Type B pancreatic cell (in vitro differentiated cells): ENCODE results near the gene SPAG9. TPM values are rescaled to one million over a fixed set of nuclear protein-coding genes. Genes with fewer than 3 reads are reported as not detected.
A peak's percentile ranks its signal among the peaks of the same experiment; 100 is the strongest.

Experiments
- DNase-seq: peaks from one replicate; pipeline ENCODE4 v3.0.0; 2021; ENCODE audit warnings: mixed read lengths; ENCODE audit not compliant: unreplicated experiment; ENCODE audit errors: extremely low spot score
- H3K27ac Mint-ChIP-seq: 2 replicates; pipeline ENCODE4 v1.8.0; 2021; ENCODE audit warnings: mild to moderate bottlenecking, mixed read lengths
- H3K27me3 Mint-ChIP-seq: 2 replicates; pipeline ENCODE4 v1.8.0; 2021; ENCODE audit warnings: mixed read lengths
- H3K36me3 Mint-ChIP-seq: 2 replicates; pipeline ENCODE4 v1.8.0; 2021; ENCODE audit warnings: mixed read lengths
- H3K4me1 Mint-ChIP-seq: one replicate; pipeline ENCODE4 v1.8.0; 2021; ENCODE audit warnings: mixed read lengths; ENCODE audit not compliant: unreplicated experiment
- H3K4me3 Mint-ChIP-seq: 2 replicates; pipeline ENCODE4 v1.8.0; 2021; ENCODE audit warnings: mild to moderate bottlenecking, mixed read lengths
- H3K9me3 Mint-ChIP-seq: 2 replicates; pipeline ENCODE4 v1.8.0; 2021; ENCODE audit warnings: mixed read lengths
- total RNA-seq: library from RNA; stranded (reverse); gene quantifications from 2 replicates; pipeline ENCODE4 v1.2.1, GENCODE V29; 2021; ENCODE audit warnings: low replicate concordance
- TF ChIP-seq, protein P1 (sequence below): fragments of 200-600 bp; sonication (generic); conservative IDR thresholded peaks from 2 replicates; pipeline ENCODE4 v1.5.0; 2021; ENCODE audit warnings: antibody characterized with exemption, mild to moderate bottlenecking

Gene SPAG9
- total RNA-seq, 1 donor from 2014 or later = 82.9 TPM

GRCh38 chr17:51060396-51060795, 60.3 kb downstream of the SPAG9 start:
- Mint-ChIP-seq H3K27ac (no peak overlapping the region), H3K36me3 (peaks cover 7% of the 10 kb centered on the region), H3K9me3 (no peaks in the 10 kb centered on the region), H3K27me3 (no peaks in the 10 kb centered on the region), H3K4me3 (no peak overlapping the region), H3K4me1 (peaks cover 24% of the 10 kb centered on the region)
- no peak for DNase-seq
- TF ChIP-seq, protein P1, sequence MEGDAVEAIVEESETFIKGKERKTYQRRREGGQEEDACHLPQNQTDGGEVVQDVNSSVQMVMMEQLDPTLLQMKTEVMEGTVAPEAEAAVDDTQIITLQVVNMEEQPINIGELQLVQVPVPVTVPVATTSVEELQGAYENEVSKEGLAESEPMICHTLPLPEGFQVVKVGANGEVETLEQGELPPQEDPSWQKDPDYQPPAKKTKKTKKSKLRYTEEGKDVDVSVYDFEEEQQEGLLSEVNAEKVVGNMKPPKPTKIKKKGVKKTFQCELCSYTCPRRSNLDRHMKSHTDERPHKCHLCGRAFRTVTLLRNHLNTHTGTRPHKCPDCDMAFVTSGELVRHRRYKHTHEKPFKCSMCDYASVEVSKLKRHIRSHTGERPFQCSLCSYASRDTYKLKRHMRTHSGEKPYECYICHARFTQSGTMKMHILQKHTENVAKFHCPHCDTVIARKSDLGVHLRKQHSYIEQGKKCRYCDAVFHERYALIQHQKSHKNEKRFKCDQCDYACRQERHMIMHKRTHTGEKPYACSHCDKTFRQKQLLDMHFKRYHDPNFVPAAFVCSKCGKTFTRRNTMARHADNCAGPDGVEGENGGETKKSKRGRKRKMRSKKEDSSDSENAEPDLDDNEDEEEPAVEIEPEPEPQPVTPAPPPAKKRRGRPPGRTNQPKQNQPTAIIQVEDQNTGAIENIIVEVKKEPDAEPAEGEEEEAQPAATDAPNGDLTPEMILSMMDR = no peak

DNA sequence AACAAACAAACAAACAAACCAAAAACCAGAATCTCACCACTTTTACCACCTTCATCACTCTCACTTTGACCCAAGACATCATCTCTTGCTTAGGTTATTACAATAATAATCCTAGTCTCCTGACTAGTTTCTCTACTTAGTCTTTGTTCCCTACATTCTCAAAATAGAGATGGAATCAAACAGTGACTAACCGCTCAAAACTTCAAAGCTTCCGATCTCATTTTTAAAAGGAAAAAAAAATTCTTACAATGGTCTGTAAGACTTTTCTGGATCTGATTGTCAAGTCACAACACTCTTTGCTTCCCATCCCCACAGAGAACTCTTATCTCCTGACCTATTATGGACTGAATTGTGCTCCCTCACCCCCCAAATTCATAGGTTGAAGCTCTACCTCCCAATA, 60.9 kb downstream of the SPAG9 start:
- no peak for DNase-seq
- no peaks in the 10 kb centered on the region for H3K9me3 Mint-ChIP-seq
- H3K36me3 Mint-ChIP-seq = peaks cover 7% of the 10 kb centered on the region
- no peak overlapping the region for H3K4me3 Mint-ChIP-seq
- H3K27ac Mint-ChIP-seq = peak overlapping the region; percentile 42
- H3K27me3 Mint-ChIP-seq = no peaks in the 10 kb centered on the region
- peaks cover 24% of the 10 kb centered on the region for H3K4me1 Mint-ChIP-seq
- TF ChIP-seq, protein P1 = no peak

DNA sequence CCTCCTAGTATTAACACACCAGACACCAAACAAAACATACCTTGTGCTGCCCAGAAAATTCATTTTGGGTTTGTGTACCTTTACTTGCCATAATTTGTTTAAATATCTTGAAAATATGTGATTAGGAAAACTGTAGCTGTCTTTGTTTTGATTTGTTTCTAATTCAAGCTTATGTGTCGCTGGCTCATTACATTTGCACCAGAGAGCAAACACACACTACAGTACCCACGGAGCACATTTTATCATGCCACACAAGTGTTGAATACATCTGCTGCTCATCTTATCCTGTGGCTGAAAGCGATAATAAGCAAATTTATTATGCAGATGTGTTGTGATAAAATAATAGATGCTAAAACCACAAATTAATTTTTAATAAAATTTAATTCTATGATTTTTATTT, 63.1 kb downstream of the SPAG9 start:
- H3K27me3 Mint-ChIP-seq = no peaks in the 10 kb centered on the region
- no peaks in the 10 kb centered on the region for H3K9me3 Mint-ChIP-seq
- H3K27ac Mint-ChIP-seq = peak overlapping the region; percentile 72
- no peak overlapping the region for H3K4me3 Mint-ChIP-seq
- H3K4me1 Mint-ChIP-seq = peaks cover 24% of the 10 kb centered on the region
- no peaks in the 10 kb centered on the region for H3K36me3 Mint-ChIP-seq
- DNase-seq = no peak
- TF ChIP-seq, protein P1 = no peak

DNA sequence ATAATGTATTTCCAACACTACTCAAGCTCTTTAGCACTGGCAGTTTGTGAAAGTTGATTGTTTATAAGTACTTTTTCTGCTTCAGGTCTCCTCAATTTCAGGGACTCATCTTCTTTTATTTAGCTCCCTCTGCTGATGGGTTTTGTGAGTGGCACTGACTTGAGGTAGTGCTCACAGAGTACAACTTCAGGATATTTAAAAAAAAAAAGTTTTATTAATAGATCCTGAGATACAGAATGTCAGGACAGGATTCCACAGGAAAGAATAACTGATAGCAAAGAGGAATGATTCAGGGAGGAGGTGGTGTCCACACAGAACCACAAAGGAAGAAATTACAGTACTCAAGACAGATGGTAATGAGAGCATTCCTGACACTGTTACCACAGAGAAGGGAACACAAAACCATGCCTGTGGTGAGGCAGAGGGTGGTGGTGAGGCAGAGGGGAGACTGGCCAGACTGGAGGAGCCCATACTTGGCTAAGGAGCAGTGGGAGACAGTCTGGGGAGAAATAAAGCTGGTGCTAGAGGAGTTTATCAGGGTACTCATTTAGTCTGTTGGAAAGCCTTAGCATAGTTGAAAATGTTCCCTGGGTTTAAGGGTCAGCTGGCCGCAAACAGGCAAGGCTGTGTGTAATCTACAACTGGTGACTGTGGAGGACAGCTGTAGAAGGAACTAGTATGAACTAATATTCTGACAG, 63.7 kb downstream of the SPAG9 start:
- H3K4me3 Mint-ChIP-seq = peak overlapping the region; percentile 31
- peaks cover 28% of the 10 kb centered on the region for H3K4me1 Mint-ChIP-seq
- H3K27me3 Mint-ChIP-seq = no peaks in the 10 kb centered on the region
- DNase-seq = no peak
- peak overlapping the region; percentile 72 for H3K27ac Mint-ChIP-seq
- TF ChIP-seq, protein P1 = peak; percentile 78
- no peaks in the 10 kb centered on the region for H3K36me3 Mint-ChIP-seq
- H3K9me3 Mint-ChIP-seq = no peaks in the 10 kb centered on the region

DNA sequence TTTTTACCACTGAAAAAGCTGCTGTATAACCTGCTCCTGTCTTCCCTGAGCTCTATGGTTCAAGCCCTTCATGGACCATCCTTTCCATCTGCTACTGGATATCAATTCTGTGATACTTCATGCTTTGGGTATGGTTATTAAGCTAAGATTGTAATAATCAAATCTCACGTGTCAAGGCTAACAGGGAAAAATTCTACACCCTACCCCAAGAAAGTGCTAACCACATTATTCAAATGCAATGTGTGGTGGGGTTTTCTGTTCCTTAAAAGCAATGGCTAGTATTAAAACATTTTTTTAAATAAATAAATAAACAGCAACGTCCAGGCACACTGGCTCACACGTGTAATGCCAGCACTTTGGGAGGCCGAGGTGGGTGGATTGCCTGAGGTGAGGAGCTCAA, 65.9 kb downstream of the SPAG9 start:
- Mint-ChIP-seq H3K36me3 (no peaks in the 10 kb centered on the region), H3K4me3 (no peak overlapping the region)
- TF ChIP-seq, protein P1 = no peak

DNA sequence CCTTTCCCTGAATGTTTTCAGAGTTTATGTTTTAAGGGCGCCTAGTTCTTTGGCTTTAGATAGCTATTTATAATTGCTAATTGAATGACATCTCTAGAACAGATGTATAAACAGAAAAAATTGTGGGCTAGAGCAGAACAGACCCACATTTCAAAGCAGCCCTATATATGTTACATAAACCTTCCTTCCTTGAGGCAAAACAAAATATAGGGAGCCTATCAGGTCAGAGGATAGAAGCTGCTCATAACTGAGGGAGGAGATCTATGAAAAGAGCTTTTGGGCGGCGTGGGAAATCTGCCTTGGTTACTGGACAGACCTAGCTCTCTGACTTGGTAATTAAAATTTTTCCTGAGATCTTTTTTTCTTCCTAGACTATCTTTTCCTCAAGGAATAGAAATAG, 68.4 kb downstream of the SPAG9 start:
- Mint-ChIP-seq H3K27me3 (no peaks in the 10 kb centered on the region), H3K4me3 (no peak overlapping the region), H3K9me3 (no peaks in the 10 kb centered on the region), H3K27ac (no peak overlapping the region), H3K4me1 (peaks cover 17% of the 10 kb centered on the region), H3K36me3 (no peaks in the 10 kb centered on the region)
- TF ChIP-seq, protein P1 = no peak
- DNase-seq = no peak

More for the DNA sequence above, 65.9 kb downstream of the SPAG9 start:
- Mint-ChIP-seq H3K27me3 (no peaks in the 10 kb centered on the region), H3K27ac (no peak overlapping the region), H3K9me3 (no peaks in the 10 kb centered on the region), H3K4me1 (peaks cover 28% of the 10 kb centered on the region)
- DNase-seq = no peak
